ENCODE data around the gene RPEL1.

GRCh38 chr10:103280506-103280905, 34.8 kb downstream of the RPEL1 start:
- TF ChIP-seq, protein P1, sequence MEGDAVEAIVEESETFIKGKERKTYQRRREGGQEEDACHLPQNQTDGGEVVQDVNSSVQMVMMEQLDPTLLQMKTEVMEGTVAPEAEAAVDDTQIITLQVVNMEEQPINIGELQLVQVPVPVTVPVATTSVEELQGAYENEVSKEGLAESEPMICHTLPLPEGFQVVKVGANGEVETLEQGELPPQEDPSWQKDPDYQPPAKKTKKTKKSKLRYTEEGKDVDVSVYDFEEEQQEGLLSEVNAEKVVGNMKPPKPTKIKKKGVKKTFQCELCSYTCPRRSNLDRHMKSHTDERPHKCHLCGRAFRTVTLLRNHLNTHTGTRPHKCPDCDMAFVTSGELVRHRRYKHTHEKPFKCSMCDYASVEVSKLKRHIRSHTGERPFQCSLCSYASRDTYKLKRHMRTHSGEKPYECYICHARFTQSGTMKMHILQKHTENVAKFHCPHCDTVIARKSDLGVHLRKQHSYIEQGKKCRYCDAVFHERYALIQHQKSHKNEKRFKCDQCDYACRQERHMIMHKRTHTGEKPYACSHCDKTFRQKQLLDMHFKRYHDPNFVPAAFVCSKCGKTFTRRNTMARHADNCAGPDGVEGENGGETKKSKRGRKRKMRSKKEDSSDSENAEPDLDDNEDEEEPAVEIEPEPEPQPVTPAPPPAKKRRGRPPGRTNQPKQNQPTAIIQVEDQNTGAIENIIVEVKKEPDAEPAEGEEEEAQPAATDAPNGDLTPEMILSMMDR (IDR thresholded peaks at IDR 0.05; ENCODE audit: poor library complexity, severe bottlenecking) = no peak
- TF ChIP-seq EZH2 (IDR thresholded peaks at IDR 0.05; ENCODE audit: borderline replicate concordance, insufficient read depth, low read length, poor library complexity, severe bottlenecking) (no peak), TAF1 (IDR thresholded peaks at IDR 0.05; ENCODE audit: low read depth) (no peak), EP300 (conservative IDR thresholded peaks at IDR 0.05; ENCODE audit: poor library complexity, severe bottlenecking) (no peak), POLR2AphosphoS5 (IDR thresholded peaks at IDR 0.05) (no peak), SMC3 (conservative IDR thresholded peaks at IDR 0.05; ENCODE audit: poor library complexity) (no peak), RAD21 (conservative IDR thresholded peaks at IDR 0.05) (no peak)
- TF ChIP-seq, protein P2, sequence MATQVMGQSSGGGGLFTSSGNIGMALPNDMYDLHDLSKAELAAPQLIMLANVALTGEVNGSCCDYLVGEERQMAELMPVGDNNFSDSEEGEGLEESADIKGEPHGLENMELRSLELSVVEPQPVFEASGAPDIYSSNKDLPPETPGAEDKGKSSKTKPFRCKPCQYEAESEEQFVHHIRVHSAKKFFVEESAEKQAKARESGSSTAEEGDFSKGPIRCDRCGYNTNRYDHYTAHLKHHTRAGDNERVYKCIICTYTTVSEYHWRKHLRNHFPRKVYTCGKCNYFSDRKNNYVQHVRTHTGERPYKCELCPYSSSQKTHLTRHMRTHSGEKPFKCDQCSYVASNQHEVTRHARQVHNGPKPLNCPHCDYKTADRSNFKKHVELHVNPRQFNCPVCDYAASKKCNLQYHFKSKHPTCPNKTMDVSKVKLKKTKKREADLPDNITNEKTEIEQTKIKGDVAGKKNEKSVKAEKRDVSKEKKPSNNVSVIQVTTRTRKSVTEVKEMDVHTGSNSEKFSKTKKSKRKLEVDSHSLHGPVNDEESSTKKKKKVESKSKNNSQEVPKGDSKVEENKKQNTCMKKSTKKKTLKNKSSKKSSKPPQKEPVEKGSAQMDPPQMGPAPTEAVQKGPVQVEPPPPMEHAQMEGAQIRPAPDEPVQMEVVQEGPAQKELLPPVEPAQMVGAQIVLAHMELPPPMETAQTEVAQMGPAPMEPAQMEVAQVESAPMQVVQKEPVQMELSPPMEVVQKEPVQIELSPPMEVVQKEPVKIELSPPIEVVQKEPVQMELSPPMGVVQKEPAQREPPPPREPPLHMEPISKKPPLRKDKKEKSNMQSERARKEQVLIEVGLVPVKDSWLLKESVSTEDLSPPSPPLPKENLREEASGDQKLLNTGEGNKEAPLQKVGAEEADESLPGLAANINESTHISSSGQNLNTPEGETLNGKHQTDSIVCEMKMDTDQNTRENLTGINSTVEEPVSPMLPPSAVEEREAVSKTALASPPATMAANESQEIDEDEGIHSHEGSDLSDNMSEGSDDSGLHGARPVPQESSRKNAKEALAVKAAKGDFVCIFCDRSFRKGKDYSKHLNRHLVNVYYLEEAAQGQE (IDR thresholded peaks at IDR 0.05; ENCODE audit: borderline replicate concordance) = no peak
